ENCODE measurements around the gene CCDC134.

Gene CCDC134

DNA sequence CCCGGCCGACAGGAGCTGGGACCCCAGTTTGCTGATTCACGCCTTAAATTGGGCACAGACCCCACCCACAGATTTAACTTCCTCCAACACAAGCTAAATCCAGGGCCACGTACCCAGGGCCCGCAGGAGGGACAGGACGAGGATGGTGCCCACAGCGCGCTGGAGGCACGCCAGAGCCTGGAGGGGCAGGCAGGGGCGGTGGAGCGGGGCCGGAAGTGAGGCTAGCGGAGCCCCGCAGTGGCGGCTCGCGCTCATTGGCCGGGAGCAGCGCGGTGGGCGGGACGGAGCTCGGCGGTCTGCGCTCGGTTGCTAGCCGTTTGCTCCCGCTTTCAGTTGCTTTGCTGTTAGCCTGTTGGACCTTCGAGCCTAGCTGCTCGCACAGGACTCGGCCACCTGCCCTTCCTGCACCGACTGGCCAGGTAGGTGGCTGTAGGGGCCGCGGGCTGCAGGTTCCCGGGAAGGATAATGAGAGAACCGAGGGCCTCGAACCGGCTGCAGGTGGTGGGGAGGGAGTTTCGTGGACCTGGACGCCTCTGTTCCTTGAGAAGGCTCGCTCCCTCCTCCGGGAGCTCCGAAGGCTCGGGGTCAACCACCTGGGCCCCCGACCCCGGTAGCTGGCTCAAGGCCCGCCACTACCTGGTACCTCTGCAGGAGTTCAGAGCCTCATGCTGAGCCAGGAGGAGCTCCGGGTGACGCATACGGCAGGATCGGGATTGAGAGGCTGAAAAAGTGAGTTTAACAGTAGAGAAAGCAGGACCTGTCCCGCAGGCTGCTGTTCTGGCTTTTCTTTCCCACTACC, at the start of gene CCDC134:
TSS of gene CCDC134 (plus strand) at position 332 of the 799 bp plus-strand sequence. CDS start 8,212 bp downstream, outside the sequence.
- in situ Hi-C loops (cut with MboI; ENCODE audit: low sequenced_read_pairs) = no loop called here

DNA sequence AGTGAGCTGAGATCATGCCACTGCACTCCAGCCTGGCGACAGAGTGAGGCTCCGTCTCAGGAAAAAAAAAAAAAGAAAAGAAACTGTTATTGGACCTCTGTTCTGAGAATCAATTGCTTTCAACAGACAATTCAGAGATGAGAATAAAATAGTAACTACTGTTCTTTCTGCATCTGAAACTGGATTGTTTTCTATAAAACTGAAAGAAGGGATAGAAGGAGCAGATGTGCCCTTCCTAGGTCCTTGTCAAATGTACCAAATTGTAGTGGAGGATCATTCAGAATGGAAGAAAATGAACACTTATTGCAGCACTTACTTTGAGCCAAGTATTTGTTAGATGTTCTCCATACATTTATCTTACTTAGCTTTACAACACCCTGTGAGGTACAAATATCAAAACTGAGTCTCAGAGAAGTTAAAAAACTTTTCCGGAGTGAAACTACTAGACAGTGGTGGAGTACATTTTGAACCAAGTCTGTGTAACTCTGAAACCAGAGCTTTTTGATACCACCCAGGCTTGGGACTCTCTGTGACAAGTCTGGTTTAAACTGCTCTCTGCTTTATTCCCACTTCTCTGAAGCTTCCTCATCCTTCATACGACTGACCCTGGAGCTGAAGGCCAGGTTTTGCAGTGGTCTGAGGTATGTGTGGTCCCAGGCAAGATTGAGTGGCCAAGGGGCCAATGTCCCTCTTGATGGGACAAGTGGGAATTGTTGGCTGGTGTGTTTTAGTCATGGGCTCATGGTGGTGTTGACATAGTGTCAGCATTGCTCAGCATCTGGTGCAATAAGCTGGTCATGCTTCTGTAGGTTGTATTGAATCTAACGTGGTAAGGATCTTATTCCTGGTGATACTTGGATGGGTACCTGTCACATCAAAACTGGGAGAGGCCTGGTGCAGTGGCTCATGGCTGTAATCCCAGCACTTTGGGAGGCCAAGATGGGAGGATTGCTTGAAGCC, 48.2 kb upstream of the CCDC134 start:
- in situ Hi-C loops (cut with MboI; ENCODE audit: low sequenced_read_pairs) = no loop called here

DNA sequence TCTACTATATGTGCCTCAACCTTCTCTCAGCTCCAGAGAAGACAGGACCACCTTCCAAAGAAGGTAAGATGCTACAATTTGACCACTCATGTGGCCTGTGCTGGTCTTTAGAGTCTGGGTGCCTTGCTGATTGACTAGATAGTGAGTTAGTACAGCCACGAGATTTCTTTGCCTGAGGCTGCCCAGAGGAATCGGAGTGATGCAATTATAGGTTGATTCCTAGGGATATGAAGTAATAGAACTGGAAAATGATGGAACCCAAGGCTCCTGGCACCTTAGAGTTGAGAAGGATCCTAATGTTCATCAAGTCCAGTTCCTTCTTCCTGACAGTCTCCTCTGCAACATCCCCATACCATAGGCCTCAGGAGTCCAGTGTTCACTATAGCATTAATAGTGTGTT, 46.5 kb upstream of the CCDC134 start:
- in situ Hi-C loops (cut with MboI; ENCODE audit: low sequenced_read_pairs) = no loop called here

DNA sequence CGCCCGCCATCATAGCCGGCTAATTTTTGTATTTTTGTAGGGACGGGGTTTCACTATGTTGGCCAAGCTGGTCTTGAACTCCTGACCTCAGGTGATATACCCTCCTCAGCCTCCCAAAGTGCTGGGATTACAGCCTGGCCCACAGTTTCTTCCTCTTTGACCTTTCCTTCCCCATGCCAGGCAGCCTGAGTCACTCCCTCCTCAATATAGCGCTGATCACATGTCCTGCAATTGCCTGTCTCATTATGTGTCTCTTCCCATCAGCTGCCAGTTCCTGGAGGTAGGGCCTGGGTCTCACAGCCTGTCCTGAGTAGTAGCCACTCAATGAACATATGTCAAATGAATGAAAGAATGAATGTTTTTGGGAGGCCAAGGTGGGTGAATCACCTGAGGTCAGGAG, 43.0 kb upstream of the CCDC134 start:
- in situ Hi-C loops (cut with MboI; ENCODE audit: low sequenced_read_pairs) = no loop called here

DNA sequence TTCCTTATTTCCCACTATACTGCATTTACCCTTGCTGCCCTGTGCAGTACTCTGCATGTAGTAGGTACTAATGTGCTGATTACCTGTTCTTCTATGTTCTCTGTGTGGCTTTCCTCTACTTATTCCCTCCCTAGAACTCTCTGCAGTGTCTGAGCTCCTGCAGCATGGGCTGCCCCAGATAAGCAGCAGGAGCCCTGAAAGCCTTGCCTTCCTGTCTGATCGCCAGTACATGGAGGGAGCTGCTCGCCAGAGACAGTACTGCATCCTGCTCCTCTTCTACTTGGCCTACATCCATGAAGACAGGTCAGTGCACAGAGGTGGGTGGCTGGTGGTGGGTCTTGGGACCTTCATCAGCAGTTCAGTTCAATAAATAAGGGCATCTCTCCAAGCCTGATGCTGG, 42.2 kb upstream of the CCDC134 start:
- in situ Hi-C loops (cut with MboI; ENCODE audit: low sequenced_read_pairs) = no loop called here

DNA sequence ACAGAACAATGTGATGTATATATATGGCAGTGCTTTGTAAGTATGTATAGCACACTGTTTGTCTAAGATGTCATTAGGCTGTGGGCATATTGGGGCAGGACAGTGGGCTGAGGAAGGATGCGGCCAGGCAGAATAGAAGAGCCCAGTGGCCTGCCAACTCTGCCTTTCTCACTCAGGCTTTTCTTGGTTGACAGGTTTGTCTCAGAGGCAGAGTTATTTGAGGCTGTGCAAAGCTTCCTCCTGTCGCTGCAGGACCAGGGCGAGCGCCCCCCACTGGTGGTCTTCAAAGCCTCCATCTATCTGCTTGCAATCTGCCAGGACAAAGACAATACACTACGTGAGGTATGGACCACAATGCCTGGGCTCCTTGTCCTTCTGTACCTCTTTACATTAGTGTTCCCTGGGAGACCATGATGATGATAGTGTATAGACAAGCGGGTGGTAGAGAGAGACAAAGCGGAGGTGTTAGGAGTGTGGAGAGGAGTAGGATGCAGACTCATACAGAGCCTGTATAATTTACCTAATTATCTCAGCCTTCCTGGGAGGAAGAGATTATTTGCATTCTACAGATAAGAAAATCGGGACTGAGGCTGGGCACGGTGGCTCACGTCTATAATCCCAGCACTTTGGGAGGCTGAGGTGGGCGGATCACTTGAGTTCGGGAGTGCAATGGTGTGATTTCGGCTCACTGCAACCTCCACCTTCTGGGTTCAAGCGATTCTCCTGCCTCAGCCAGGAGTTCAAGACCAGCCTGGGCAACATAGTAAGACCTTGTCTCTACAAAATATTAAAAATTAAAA, 37.3 kb upstream of the CCDC134 start:
- in situ Hi-C loops (cut with MboI; ENCODE audit: low sequenced_read_pairs) = no loop called here

DNA sequence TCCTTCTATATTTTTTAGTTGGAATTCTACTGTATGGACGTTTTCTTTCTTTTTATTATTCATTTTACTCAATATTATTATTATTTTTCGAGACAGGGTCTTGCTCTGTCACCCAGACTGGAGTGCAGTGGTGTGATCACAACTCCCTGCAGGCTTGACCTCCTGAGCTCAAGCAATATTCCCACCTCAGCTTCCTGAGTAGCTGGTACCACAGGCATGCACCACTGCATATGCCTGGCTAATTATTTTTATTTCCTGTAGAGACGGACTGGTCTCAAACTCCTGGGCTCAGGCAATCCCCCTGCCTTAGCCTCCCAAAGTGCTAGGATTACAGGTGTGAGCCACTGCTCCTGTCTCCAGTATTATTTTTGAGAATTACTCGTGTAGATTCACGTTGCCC, 34.0 kb upstream of the CCDC134 start:
- in situ Hi-C loops (cut with MboI; ENCODE audit: low sequenced_read_pairs) = no loop called here

DNA sequence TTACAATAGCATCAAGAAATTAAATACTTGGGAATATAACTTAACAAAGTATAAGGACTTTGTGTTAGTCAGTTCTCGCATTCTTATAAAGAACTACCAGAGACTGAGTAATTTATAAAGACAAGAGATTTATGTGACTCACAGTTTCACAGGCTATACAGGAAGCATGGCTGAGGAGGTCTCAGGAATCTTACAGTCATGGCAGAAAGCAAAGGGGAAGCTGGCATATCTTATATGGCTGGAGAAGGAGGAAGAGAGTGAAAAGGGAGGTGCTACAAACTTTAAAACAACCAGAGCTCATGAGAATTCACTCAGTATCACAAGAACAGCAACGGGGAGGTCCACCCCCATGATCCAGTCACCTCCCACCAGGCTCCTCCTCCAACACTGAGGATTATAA, 32.0 kb upstream of the CCDC134 start:
- in situ Hi-C loops (cut with MboI; ENCODE audit: low sequenced_read_pairs) = no loop called here

DNA sequence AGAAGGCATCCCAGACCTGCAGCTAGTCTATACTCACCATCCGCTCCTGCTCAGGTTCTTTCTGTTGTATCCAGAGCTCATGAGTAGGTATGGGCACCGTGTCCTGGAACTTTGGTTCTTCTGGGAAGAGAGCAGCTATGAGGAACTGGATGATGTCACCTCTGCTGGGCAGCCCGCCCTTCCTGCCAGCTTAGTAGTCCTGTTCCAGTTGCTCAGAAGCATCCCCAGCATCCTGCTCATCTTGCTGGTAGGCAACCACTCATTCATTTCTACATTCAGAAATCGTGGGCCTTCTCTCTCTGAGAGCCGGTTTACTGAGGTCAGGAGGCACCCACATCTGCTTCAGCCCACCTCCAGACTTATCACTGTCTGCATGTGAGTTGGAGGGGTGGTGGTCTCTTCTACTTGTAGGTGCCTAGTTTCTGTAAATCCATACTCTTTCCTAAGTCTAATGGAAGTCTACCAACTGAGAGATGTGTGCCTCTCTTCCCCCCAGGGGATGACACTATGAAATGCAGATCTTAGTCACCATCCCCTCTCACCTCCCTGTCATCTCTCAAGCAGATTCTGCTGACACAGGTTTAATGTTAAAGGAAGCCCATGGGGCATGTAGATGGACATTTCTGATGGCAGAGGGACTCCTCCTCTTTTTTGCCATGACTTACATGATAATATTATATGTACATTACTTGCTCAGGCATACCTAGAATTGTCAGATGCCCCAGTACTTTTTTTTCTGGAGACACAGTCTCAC, 29.6 kb upstream of the CCDC134 start:
- in situ Hi-C loops (cut with MboI; ENCODE audit: low sequenced_read_pairs) = no loop called here

DNA sequence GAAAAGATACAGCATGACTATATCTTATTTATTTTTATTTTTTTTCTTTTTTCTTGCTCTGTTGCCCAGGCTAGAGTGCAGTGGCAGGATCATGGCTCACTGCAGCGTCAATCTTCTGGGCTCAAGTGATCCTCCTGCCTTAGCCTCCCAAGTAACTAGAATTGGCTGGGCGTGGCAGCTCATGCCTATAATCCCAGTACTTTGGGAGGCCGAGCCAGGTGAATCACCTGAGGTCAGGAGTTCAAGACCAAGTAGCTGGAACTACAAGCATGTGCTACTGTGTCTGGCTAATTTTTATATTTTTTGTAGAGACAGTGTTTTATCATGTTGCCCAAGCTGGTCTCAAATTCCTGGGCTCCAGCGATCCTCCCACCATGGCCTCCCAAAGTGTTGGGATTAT, 28.3 kb upstream of the CCDC134 start:
- in situ Hi-C loops (cut with MboI; ENCODE audit: low sequenced_read_pairs) = no loop called here

DNA sequence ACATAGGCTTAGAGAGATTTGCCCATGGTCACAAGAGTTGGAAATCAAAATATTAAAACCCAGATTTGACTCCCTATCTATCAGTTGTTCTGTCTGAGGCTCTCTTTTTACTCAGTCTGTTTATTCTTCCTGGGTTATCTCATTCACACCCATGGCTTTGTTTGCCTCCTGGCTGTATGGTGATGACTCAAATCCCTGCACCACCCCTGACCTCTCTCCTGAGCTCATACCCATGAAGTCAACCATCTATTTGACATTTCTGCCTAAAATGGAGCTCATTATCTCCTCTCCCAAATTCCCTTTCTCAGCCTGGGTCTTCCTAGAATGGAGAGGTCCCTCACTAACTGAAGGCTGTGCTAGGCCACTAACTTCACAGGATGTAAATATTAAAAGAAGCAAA, 27.8 kb upstream of the CCDC134 start:
- in situ Hi-C loops (cut with MboI; ENCODE audit: low sequenced_read_pairs) = no loop called here

DNA sequence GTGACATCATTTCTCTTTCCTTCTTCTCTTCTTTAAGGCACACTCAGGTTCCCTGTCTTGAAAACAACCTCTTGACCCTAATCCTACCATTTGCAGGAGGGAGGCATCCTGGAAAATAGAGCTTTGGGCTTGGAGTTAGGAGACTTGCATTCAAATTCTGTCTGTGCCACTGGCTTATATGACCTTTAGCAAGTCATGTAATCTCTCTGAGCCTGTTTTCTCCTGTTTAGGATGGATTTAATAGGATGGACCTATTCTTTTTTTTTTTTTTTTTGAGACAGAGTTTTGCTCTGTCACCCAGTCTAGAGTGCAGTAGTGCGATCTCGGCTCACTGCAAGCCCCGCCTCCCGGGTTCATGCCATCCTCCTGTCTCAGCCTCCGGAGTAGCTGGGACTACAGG, 25.1 kb upstream of the CCDC134 start:
- in situ Hi-C loops (cut with MboI; ENCODE audit: low sequenced_read_pairs) = no loop called here

DNA sequence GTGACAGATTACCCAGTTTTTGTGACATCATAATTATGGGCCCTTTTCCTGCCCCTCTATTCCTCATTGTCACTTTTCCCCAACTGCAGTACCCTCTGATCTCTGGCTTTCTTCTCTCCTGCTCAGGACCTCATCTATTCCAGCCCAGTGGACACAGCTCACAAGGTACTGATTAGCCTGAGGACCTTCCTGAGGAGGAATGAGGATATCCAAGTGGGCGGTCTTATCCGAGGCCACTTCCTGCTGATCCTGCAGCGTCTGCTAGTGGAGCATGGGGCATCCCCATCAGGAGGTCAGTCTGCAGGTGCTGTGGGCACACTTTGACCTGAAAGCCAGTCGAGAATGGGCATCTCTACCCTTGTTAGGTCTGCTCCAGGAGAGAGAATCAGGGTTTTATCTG, 24.5 kb upstream of the CCDC134 start:
- in situ Hi-C loops (cut with MboI; ENCODE audit: low sequenced_read_pairs) = no loop called here

DNA sequence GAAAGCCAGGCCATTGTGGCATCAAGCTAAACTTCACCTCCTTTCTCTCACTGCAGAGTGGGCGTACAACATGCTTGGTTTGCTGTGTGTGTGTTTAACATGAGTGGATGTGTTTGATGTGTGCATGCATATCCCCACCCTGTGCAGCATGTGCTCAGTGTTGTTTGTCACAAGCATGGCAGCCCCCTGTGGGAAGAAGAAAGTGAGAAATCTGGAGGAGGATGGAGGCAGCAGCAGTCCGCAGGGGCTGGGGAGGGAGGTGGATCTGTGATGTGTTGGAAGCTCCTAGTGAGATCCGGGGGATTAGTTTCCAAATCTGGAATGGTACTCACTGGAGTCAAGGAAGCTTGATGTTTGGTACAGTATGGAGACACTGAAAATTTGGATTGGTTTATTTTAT, 24.1 kb upstream of the CCDC134 start:
- in situ Hi-C loops (cut with MboI; ENCODE audit: low sequenced_read_pairs) = no loop called here

DNA sequence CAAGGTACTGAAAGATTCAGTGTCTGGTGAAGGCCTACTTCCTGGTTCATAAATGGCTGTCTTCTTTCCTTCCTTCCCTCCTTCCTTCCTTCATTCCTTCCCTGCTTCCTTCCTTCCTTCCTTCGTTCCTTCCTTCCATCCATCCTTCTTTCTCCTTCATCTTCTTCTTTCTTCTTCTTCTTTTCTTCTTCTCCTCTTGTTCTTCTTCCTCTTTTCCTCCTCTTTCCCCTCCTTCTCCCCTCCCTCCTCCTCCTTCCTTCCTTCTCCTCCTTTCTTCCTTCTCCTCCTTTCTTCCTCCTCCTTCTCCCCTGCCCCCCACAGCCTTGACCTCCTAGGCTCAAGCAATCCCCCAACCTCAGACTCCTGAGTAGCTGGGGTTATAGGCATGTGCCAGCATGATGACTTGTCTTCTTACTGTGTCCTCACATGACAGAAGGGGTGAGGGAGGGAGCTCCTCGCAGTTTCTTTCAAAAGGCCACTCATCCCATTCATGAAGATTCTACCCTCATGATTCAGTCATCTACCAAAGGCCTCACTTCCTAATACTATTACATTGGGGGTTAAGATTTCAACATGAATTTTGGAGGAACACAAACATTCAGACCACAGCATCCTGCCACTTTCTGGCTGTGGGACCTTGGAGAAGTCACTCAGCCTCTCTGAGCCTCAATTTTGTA, 22.6 kb upstream of the CCDC134 start:
- in situ Hi-C loops (cut with MboI; ENCODE audit: low sequenced_read_pairs) = no loop called here

DNA sequence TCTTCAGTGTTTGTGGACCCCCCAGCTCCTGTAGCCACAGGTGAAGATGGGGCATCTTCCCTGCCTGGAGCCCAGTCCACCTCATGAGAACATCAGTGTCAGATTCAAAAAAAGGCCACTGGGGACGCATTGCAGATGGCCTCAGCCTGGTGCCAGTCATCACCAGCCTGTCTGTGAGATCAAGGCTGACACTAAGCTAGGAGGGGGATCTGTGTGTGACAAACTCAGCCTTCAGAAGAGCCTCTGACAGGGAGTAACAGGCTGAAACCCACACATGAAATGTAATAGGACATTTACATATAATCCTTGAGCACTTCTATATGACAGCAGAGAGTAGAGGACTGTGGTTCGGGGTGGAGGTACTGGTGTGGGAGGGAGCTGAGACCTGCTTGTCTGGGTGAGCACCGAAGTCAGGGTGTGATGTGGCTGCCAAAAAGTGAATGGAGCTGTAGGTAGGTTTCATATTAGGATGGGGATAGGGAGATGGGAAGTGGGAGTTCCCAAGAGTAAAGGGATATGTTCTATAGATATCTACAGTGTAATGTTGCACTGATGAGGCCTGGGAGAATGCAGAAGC, 20.5 kb upstream of the CCDC134 start:
- in situ Hi-C loops (cut with MboI; ENCODE audit: low sequenced_read_pairs) = no loop called here

DNA sequence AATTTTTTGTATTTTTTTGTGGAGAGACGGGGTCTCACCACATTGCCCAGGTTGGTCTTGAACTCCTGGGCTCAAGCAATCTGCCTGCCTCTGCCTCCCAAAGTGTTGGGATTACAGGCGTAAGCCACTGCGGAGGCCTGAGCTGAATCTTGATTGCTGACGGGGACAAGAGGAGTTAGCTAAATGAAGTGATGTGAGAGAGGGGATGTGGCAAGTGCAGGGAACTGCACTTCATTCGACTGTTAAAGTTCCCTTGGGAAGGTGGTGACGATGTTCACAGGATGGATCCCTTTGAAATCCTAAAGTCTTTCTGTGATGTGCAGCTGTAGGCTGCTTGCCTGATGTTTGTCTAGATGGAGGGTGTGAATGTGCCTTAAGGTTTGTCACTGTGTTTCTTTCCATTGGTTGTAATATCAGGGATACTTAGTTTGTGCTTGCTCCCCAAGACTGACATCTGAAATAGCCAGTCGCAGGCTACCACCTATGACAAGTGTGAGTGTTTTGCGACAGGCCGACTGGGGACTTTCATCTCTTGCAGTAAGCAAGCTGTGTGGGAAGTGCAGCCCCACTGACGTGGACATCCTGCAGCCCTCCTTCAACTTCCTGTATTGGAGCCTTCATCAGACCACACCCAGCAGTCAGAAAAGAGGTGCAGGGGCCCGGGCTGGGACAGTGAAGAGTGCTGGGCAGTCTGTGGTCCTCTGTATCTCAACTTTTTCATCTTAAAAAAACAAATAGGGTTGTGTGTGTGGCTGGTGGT, 19.6 kb upstream of the CCDC134 start:
- in situ Hi-C loops (cut with MboI; ENCODE audit: low sequenced_read_pairs) = no loop called here

DNA sequence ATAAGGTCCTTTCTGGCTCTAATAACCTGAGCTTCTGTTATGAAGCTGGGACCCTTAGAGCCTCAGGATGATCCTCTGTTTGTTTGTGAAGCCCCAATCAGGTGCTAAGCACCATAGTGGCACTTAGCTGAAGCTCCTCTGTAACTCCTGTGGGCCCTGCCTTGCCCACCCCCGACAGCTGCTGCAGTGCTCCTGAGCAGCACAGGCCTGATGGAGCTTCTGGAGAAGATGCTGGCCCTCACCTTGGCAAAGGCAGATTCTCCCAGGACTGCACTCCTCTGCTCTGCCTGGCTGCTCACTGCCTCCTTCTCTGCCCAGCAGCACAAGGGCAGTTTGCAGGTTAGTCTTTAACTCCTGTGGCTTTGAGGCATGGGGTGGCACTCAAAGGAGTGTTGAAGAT, 19.0 kb upstream of the CCDC134 start:
- in situ Hi-C loops (cut with MboI; ENCODE audit: low sequenced_read_pairs) = no loop called here

DNA sequence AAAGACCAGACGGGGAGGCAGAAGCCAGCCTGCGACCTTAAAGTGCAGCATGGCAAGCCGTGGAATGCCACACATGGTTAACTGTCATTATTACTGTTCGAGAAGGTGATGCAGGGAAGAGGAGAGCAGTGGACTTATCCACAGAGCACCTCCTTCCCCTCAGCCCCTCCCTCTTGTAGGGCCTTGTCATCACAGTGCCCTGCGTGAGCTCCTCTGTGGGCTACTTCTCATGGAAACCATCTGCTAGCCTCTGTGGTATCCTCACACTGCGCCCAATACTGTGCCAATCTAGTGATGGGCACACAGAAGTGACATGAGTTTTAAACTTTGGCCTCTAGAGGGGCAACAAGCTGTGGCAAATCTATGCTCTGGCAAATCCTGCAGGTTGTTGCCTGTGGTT, 18.2 kb upstream of the CCDC134 start:
- in situ Hi-C loops (cut with MboI; ENCODE audit: low sequenced_read_pairs) = no loop called here

Data from hTERT RPE-1 (cell line).